NCI-H146 treated with DMSO at 0.1 percent for 48 hours (cell line): ENCODE results near the gene ENO1.
"Not testable (repeated sequence)": the region's sequence is repeated elsewhere in the genome, so short reads cannot be mapped to it uniquely, and the experiment has no call there.

ENCODE experiments used
- DNase-seq: peaks from one replicate; lab custom pipeline; 2025; ENCODE audit not compliant: unreplicated experiment; lab: John Stamatoyannopoulos, UW

ENO1 gene

DNA sequence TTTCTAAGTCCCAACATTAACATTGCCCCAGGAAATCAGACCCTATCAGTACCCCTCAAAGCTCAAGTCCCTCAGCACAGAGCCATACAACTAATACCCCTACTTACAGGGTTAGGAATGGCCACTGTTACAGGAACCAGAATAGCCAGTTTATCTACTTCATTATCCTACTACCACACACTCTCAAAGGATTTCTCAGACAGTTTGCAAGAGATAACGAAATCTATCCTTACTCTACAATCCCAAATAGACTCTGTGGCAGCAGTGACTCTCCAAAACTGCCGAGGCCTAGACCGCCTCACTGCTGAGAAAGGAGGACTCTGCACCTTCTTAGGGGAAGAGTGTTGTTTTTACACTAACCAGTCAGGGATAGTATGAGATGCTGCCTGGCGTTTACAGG lies 19.0 kb upstream of the ENO1 start:
- not testable (repeated sequence) for DNase-seq

DNA sequence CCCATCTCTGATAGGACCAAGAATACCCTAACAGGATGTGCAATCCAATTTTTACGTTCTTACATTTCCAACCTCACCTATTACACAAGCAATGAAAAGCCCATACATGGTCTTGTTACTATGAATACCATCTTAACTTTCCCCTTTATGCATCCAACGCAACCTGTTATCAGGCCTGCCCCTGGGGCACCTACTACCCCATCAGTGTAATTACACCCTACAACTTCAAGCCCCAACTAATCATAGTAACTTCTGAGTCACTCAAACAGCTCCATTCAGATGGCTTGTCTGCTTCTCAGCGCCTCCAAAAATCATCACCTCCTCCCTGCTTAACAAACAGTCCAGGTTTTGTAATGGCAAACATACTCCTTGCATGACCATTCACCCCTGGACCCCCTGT lies 18.3 kb upstream of the ENO1 start:
- DNase-seq: not testable (repeated sequence)

DNA sequence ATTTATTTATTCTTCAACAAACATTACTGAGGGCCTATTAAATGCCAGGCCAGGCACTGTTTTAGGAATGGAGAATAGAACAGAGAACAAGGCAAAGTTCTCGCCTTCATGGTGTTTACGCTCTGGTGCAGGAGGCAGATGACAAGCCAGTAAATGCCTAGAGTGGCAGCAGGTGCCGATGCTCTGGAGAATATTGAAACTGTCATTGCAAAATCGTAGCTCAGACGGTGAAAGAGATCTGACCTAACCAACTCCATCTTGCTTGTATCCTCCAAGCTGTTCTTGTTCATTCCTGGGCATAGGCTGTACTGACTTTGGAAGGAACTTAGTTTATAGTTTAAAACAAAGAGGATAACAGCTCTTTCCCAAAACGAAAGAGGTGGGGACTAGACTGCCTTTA lies 13.5 kb upstream of the ENO1 start:
- DNase-seq: no peak

DNA sequence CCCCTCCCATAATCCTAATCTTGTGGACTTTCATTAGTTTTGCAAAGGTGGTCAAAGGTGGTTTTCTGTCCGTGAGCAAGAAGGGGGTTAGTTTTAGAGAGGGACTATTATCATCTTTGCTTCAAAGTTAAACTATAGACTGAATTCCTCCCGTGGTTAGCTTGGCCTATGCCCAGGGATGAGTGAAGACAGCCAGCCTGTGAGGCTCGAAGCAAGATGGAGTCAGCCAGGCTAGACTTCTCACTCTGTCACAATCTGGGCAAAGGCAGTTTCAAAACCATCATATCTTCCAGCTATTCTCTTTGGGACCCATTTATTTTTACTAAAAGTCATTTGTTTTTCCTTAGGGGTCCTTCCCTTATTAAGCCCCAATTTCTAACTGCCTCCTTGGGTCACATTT lies 12.9 kb upstream of the ENO1 start:
- DNase-seq: no peak

DNA sequence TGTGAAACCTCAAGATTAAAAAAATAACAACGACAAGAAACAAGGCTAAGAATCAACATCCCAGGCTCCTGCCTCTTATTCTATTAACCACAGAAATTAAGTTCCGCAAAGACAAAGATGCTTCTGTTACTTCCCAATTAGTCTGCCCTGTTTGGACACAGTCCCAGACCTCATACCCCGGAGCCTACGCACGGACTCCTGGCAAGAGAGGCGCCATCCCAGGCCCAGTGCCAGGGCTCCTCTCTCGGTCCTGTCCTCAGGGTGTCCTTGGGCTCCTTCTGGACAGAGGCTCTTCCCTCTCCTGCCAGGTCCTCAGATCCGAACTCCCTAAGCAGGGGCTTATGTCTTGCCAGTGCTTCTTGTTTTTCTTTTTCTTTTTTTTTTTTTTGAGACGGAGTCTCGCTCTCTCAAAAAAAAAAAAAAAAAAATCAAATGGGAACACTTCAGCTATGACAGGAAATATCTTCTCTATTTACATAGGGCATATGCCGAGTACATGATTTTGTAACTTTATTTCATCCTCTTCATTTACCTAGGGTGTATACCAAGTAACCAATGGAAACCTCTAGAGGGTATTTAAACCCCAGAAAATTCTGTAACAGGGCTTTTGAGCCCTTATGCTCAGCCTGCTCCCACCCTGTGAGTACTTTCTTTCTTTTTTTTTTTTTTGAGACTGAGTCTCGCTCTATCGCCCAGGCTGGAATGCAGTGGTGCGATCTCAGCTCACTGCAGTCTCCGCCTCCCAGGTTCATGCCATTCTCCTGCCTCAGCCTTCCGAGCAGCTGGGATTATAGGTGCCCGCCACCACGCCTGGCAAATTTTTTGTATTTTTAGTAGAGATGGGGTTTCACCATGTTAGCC lies 11.7 kb upstream of the ENO1 start:
- no peak for DNase-seq

DNA sequence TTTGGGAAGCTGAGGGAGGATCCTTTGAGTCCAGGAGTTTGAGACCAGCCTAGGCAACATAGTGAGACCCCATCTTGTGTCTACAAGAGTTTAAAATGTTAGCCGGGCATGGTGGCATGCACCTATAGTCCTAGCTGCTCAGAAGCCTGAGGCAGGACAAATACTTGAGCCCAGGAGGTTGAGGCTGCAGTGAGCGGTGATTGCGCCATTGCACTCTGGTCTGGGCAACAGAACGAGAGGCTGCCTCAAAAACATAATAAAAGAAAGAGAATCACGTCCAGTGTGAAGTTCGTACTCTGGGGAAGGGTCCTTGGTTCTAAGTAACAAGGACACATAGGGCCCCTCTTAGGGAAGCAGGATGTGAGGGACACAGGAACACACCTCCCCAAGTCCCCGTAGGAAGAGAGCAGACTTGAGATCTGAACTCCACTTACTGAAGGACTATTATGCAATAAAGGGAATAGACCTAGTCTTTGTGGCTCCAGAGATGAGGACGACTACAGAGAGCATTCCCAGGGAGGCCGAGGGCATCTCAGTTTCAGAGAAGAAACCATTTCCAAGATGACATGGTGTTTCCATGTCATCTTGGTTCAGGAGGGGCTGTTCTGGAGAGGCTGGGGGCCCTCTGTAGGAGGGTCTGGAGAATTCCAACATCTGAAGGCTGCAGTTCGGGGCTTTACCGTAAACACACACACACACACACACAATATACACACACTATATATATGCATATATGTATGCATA lies 10.8 kb upstream of the ENO1 start:
- DNase-seq: no peak

DNA sequence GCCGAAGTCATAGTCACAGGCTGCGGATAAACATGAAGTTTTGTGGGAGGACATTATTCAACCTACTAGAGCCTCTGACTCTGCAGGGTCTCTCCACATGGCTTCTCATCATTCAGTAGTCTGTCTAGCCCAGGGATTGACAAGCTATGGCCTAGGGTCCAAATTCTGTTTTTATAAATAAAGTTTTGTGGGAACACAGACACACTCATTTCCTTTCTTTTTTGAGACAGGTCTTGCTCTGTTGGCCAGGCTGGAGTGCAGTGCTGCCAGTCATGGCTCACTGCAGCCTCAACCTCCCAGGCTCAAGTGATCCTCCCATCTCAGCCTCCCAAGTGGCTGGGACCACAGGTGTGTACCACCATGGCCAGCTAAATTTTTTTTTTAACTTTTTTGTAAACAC lies 8.1 kb upstream of the ENO1 start:
- DNase-seq: no peak

DNA sequence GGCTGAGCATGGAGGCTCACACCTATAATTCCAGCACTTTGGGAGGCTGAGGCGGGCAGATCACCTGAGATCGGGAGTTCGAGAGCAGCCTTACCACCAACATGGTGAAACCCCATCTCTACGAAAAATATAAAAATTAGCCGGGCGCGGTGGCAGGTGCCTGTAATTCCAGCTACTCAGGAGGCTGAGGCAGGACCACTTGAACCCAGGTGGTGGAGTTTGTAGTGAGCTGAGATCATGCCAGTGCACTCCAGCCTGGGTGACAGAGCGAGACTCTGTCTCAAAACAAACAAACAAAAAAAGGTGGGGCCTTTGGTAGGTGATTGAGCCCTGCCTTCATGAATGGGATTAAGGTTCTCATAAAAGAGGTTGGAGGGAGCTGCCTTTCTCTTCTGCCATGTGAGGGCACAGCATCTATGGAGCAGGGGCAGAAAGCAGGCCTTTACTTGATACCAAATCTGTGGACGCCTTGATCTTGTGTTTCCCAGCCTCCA lies 7.6 kb upstream of the ENO1 start:
- DNase-seq: not testable (repeated sequence)

DNA sequence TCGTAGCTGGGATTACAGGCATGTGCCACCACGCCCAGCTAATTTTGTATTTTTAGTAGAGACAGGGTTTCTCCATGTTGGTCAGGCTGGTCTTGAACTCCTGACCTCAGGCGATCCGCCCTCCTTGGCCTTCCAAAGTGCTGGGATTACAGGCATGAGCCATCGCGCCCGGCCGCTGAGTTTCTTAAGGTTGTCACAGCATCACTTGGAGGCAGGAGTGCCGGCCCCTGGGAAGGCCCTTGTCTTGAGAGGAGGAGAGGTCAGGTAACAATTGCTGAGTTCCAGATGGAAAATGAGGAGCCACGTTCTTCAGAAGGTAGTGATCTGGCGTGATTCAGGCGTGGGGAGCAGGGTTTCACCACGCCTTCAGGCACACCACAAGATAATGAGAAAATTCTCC lies 5.6 kb upstream of the ENO1 start:
- not testable (repeated sequence) for DNase-seq

DNA sequence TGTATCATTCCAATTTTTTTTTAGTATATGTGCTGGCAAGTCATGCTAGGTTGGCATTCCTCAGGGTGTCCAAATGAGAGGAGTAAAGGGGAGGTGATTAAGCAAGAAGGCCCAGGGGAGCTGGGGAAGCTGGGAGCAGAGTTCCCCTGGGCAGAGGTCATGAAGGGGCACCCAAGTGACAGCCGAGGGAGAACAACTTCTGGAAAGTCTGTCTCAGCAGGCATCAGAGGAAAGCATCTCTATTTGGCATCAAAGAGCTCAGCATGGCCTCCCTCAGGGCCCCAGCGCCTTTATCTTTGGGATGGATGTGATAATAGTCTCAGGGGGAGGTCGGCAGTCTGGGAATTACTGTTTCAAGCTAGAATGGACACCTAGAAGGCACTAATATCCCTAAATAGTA lies 5.0 kb upstream of the ENO1 start:
- DNase-seq: no peak

DNA sequence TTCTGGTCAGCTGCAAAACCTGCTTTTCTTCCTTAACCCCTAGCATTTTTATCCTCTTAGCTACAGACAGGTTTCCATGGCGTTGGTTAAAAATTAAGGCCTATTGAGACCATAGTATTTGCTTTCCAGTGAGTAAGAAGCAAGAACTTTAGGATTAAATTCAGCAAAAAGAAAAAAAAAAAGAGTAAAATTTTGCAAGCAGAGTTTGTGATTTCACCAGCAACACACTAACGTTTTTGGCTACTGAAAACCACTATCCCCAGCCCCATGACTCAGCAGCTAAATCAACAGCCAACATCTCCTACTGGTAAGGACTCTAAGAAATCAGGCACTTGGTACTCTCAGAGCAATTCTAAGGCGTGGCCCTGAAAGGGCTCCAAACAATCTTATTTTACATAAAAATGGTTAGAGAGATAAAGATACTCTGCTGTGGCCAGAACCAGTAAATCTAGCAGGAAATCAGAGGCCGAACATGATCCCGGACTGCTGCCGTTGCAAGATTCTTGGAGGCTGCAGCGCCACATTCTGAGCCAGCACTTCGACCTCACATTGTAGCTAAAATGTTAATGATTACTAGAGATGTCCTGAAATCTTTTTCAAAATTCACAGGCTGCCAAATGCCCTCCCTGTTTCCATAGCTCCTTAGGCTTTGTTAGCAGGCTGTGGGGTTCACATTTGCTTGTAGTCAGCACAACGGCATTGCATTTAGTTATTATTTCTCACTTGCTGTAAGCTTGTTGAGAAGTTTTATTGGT lies 1.6 kb upstream of the ENO1 start:
- no peak for DNase-seq

DNA sequence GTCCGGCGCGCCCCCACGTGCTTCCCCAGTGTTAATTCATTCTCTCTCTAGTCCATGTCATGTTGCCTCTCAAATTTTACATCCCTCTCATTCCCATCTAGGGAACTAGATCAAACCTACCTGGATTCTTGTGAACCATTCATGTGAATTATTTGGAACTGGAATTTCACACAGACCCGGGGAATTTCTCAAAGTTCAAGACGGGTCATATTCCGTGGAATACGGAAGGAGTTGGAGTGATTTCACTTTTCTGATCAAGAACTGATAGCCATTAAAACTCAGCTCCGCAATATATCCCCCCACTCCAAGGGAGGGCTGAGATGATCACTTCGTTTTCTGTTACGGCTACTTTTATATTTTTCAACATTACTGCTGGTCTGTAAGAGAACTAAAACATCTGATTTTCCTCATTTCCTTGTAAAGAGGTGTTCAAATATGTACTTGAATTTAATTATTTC lies 1.0 kb upstream of the ENO1 start:
- no peak for DNase-seq

DNA sequence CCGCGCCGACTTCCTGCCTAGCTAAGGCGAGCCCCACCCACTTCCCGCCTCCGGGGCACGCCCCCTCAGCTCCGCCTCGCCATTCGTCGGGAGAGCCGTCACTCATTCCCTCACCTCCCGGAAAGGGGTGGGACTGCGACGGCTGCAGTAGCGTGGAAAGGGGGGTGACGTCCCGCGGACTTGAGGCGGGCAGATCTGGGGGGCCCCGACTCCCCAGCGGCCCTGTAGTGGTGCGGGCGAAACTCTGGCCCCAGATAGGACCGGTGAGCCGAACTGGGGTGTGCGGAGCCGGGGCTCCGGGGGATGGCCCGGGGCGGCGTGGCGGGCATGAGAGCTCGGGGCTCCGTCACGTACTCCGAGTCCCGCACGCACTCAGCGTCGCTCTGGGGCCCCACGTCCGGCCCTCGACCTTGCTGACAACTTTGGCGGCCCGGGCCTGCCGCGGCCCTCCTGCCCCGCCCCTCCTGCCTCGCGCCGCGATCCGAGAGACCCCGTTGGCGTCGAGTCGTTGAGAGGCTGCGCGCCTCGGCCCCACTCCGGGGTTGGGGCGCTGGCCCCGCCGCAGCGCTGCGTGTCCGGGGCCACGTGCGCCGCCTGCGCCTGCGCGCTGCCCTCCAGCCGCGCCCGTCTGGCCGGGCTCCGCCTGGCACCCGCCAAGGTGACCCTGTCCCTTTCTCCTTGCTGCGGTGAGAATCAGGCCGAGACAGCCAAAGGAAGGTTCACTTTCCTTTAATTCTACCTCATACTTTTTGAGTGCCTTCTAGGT lies 395 bp upstream of the ENO1 start:
- DNase-seq: peak; percentile 63

DNA sequence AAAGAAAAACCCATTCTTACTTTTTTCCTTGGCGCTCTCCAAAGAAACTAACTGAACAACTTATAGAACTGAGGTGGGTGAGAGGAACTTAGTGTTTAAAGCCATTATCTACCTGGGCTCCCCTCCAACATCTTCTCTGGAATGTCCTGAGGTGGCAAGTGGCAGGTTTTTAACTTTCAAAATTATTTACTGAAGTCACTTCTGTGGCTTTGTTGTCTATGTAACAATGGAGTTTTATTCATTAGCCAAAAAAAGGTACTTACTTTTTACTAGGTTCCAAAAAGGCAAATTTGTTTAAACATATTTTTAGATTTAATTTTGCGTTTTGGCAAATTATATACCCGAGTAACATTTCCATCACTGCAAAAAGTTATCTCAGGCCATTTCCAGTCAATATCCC lies 2.4 kb downstream of the ENO1 start:
- no peak for DNase-seq

DNA sequence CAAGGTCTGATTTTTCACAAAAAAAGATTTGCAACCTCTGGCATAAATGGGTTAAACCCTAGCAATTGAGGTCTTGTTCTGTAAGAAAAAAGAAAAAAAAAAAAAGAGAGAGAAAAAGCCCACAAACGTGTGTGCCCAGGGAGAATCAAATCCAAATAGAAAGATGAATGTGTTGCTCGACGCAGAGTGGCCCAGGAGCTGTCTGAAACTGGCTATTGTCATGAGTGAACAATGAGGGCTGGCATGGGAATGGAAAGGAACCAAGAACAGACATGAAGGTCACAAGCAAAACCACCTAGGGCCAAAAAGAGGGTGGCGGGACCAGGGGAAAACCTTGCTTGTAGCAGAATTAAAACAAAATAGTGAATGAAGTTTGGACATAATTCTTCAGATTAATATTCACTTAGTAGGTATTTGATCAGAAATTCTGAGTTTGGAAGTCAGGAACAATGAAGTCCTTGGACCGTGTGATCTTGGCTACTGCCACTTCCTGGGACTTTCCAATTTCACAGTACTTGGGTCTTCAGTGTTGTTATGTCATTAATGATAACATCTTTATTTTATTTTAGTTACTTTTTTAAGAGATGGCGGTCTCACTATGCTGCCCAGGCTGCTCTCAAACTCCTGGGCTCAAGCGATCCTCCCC lies 3.1 kb downstream of the ENO1 start:
- DNase-seq: no peak

DNA sequence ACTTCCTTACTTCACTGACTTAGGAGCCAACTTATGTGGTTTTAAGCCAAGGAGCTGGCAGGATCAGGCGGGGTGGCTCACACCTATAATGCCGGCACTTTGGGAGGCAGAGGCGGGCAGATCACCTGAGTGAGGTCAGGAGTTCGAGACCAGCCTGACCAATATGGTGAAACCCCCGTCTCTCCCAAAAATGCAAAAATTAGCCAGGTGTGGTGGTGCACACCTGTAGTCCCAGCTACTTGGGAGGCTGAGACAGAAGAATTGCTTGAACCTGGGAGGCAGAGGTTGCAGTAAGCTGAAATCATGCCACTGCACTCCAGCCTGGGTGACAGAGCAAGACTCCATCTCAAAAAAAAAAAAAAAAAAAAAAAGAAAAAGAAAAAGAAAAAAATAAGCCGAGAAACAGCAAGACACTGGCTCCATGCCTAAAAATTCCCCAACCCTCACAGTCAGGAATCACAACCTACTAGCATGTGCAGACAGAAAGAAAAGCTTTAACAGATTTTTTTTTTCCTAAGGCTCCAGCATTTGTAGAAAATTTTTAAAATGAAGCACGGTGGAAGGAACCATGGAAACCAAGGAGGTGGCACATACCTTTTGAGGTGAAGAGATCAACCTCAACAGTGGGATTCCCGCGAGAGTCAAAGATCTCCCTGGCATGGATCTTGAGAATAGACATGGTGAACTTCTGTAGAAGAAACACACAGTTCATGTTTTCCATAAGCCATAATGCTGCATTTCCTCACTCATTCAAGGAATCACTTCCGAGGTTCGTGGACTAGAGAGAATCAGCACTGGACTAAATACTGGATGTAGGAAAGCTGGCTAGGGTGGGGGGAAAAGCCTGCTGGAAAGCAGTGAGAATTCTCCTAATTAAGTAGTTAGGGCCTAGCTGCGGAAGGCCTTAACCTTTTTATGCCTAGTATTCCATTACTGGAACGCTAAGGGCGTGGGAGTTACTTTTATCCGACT lies 4.0 kb downstream of the ENO1 start:
- no peak for DNase-seq

DNA sequence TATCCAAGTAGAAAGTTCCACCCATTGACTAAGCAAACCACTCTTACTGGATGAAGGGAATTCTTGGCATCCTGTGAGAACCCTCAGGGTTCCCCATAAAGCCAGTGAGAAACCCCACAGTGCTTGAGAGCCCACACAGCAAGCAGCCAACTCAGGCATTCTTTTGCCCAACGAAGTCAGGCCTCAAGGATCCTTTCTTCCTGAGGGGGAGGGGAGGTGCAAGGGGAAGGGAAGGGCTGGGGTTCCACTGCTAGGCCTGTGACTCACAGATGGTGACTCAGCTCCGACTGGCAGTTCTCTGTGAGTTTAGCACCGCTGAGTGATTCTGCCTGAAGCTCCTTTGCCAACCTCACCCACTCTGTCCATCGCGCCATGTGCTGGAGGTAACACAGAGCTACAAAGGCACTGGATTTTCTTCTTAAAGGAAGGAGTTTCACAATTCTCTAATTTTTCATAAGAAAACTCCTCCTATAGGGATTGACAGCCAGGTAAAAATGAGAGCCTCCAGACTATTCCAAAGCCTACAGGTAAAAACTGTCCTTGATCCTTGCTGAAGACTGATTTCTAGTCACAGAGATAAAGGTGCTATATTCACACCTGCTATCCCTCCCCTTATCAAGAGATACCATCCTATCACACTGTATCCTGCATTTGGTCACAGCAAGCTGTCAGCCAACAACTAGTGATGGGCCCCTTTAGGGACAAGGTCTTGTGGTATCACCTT lies 4.8 kb downstream of the ENO1 start:
- DNase-seq: no peak

DNA sequence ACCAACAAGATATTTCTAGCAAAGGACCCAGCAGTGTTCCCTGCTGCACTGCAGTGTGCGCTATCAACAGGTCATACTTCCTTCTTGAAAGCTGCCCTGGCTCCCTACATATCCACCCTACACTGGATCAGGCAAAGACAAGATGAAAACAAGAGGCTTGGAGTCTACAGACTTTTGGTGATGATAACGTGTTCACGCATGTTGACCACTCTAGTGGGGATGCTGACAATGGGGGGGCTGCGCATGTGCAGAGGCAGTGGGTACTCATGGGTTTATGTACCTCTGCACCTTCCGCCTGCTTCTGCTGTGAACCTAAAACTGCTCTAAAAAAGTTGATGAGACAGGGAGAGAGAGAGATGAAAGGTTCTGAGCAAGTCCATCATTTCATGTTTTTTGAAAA lies 5.5 kb downstream of the ENO1 start:
- no peak for DNase-seq
